Activated naive CD4-positive, alpha-beta T cell (primary cell): Measurements from ENCODE around the gene SEC24B.
A peak's percentile ranks its signal among the peaks of the same experiment; 100 is the strongest.
"Not testable (repeated sequence)": the region's sequence is repeated elsewhere in the genome, so short reads cannot be mapped to it uniquely, and the experiment has no call there.

Experiments used
- DNase-seq, 4 experiments: peaks; one replicate each; lab custom pipeline; 2025; lab: John Stamatoyannopoulos, UW

SEC24B gene

DNA sequence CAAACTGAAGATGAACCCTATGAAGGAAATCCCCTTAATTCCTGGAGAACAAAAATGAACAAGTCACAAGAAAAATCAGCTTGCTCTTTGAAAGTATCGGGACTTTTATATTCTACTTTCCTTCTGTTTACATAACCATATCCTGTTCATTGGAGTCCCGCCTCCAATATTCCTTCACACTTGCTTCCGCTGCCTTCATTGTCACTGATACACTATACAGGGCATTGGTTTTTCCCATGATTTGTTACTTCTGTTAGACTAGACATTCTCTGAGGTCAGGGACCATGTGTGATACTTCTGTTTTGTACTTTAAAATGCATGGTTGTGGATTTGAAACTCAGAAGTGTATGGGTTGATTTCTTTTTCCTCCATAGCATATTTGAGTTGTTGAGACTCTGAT is 145.2 kb downstream of the SEC24B start:
- no peak for DNase-seq

- not testable (repeated sequence) for DNase-seq
Measured at GRCh38 chr4:109579997-109580396, 146.4 kb downstream of the SEC24B start.

GRCh38 chr4:109588176-109588575 is 154.6 kb downstream of the SEC24B start:
- peak in 2 of 4 experiments; percentile 1 for DNase-seq

DNA sequence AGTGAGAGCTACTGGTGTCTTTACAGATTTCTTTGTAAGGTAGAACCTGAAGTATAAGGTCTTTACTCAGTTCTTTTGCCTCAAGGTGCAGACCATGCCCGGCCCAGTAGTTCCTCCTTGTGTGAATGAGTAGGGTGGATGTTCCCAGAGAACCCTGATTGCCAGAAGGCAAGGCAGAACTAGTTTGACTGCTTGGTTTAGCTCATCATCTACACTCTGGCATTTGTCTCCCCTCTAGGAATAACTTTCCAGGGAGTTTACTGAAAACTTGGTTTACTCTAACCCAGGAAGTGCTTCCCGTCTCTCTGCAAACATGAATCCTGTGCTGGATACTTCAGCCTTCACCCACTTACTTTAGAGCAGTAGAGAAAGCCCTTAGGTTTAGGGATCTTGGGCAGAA is 155.5 kb downstream of the SEC24B start:
- no peak for DNase-seq

DNA sequence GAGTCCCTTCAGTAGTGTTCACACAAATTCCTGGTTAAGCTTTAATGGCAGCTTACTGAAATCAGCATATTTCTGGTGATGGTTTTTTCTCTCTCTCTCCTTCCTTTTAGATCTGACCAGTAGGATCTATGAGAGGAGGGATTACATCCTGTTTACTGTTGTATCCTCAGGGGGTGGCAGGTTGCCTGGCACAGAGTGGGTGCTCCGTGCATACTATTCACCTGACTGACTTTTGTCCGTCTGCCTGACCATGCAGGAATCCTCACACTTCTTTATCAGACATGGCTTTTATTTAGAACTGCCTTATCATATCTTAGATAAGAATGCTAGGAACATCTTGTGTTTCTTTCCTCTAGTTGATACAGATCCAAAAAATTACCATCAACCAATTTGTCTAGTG is 156.0 kb downstream of the SEC24B start:
- DNase-seq: no peak
